Tibial nerve (tissue), 4 donors: Measurements from ENCODE around the gene DGCR2. TPM values are rescaled to one million over a fixed set of nuclear protein-coding genes. Genes with fewer than 3 reads are reported as not detected.
"Not testable (repeated sequence)": the region's sequence is repeated elsewhere in the genome, so short reads cannot be mapped to it uniquely, and the experiment has no call there.

Experiments
- DNase-seq, 2 donors: peaks; one replicate each; pipeline ENCODE4 v3.0.0-alpha.2; 2019; ENCODE audit warnings: low spot score in 2 of 2
- H3K27ac ChIP-seq, 4 donors: fragments of 200-600 bp; sonication (generic) in 3 of 4; one replicate each; pipeline ENCODE4 v1.5.1; 2017 to 2019; ENCODE audit warnings: mild to moderate bottlenecking in 1 of 4
- H3K27me3 ChIP-seq, 2 donors: fragments of 200-600 bp; sonication (generic) in 1 of 2; one replicate each; pipeline versions ENCODE4 v1.5.1 to v1.6.0; 2017 to 2019
- H3K36me3 ChIP-seq, 3 donors: fragments of 200-600 bp; sonication (generic); one replicate each; pipeline ENCODE4 v1.5.1; 2018 to 2019
- H3K4me1 ChIP-seq, 4 donors: fragments of 200-600 bp; sonication (generic) in 3 of 4; one replicate each; pipeline ENCODE4 v1.5.1; 2017 to 2019
- H3K4me3 ChIP-seq, 4 donors: fragments of 200-600 bp; sonication (generic) in 3 of 4; one replicate each; pipeline ENCODE4 v1.5.1; 2017 to 2019; ENCODE audit warnings: mild to moderate bottlenecking in 1 of 4, moderate library complexity in 1 of 4
- H3K9me3 ChIP-seq, 4 donors: fragments of 200-600 bp; sonication (generic) in 3 of 4; one replicate each; pipeline ENCODE4 v1.5.1; 2017 to 2019
- CTCF ChIP-seq, 5 experiments: fragments of 200-600 bp in 3 of 5; fragments of 450-650 bp in 2 of 5; sonication (generic) in 3 of 5; IDR thresholded peaks; one replicate each; pipeline ENCODE4 v1.5.1; 2016 to 2019; ENCODE audit warnings: antibody characterized with exemption in 5 of 5, mild to moderate bottlenecking in 3 of 5, moderate library complexity in 2 of 5
- EP300 ChIP-seq, 2 donors: sonication (generic); formaldehyde crosslinking; IDR thresholded peaks; one replicate each; pipeline ENCODE4 v1.6.1; 2017; ENCODE audit warnings: antibody characterized with exemption in 2 of 2, mild to moderate bottlenecking in 1 of 2
- POLR2A ChIP-seq, 2 donors: fragments of 450-650 bp; IDR thresholded peaks; one replicate each; pipeline ENCODE4 v1.6.1; 2017; ENCODE audit warnings: antibody characterized with exemption in 2 of 2, mild to moderate bottlenecking in 2 of 2, moderate library complexity in 2 of 2
- WGBS, 2 donors: methylation state at CpG; one replicate each; pipeline ENCODE4 v1.1.5; 2018; 5-methylcytosine and 5-hydroxymethylcytosine counted together
- total RNA-seq, 4 donors: library from RNA; depleted of rRNA; stranded (reverse); fragments of >200 nt; gene quantifications; one replicate each; pipeline ENCODE4 v1.1.0, GENCODE V29; 2016

The DGCR2 gene
- total RNA-seq, 4 donors from 2014 or later, result 57.6 to 68.0 (median 58.9) TPM

GRCh38 chr22:19019679-19020032 is 102.6 kb downstream of the DGCR2 start:
- no peaks in the 10 kb centered on the region for H3K36me3 ChIP-seq
- 58 to 60% methylated on average over 5 to 7 of the region's 7 CpGs for WGBS, 2 donors

GRCh38 chr22:19019029-19019678 is 103.1 kb downstream of the DGCR2 start:
- no peaks in the 10 kb centered on the region for H3K36me3 ChIP-seq
- H3K27ac ChIP-seq, result no peak overlapping the region
- H3K4me3 ChIP-seq, result no peak overlapping the region
- WGBS, 2 donors, result 88 to 94% methylated on average over 18 to 19 of the region's 19 CpGs
- H3K4me1 ChIP-seq, result no peaks in the 10 kb centered on the region
- H3K27me3 ChIP-seq, result peaks cover 0 to 8% of the 10 kb centered on the region in 2 donors
- DNase-seq, result no peak
- H3K9me3 ChIP-seq, result no peaks in the 10 kb centered on the region
- TF ChIP-seq POLR2A (IDR thresholded peaks at IDR 0.05) (no peak), EP300 (IDR thresholded peaks at IDR 0.05) (no peak), CTCF (IDR thresholded peaks at IDR 0.05) (no peak)

More at GRCh38 chr22:19019679-19020032, 102.6 kb downstream of the DGCR2 start:
- H3K4me1 ChIP-seq, result no peaks in the 10 kb centered on the region
- DNase-seq, result no peak
- no peaks in the 10 kb centered on the region for H3K9me3 ChIP-seq
- peaks cover 0 to 8% of the 10 kb centered on the region in 2 donors for H3K27me3 ChIP-seq
- no peak overlapping the region for H3K27ac ChIP-seq
- H3K4me3 ChIP-seq, result no peak overlapping the region
- no peak for TF ChIP-seq EP300 (IDR thresholded peaks at IDR 0.05)
- no peak for TF ChIP-seq CTCF (IDR thresholded peaks at IDR 0.05)
- TF ChIP-seq POLR2A (IDR thresholded peaks at IDR 0.05), result no peak

DNA sequence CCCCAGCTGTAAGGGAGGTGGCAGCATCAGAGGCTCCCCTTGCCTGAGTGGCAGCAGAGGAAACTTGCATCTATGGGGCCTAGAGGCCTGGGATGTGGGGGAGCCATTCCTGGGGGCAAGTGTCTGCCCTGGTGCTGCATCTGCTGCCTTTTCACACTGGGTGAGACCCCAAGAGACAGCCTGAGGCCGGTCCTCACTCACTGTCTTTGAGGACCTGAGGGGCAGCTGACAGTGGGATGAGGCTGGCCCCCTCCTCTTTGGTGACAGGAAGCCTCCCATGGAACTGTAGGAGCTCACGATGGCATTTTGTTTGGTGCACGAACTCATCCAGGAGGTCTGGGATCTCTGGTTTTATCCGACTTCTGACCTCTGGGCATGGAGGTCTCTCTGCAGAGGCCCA is 104.0 kb downstream of the DGCR2 start:
- 79 to 82% methylated on average over 3 to 4 of the region's 4 CpGs for WGBS, 2 donors
- no peak for TF ChIP-seq POLR2A (IDR thresholded peaks at IDR 0.05)
- no peak for TF ChIP-seq EP300 (IDR thresholded peaks at IDR 0.05)
- no peak for TF ChIP-seq CTCF (IDR thresholded peaks at IDR 0.05)
- no peaks in the 10 kb centered on the region for H3K36me3 ChIP-seq
- H3K9me3 ChIP-seq, result no peaks in the 10 kb centered on the region
- H3K27me3 ChIP-seq, result peaks cover 0 to 8% of the 10 kb centered on the region in 2 donors
- H3K27ac ChIP-seq, result no peak overlapping the region
- H3K4me1 ChIP-seq, result no peaks in the 10 kb centered on the region
- no peak for DNase-seq
- no peak overlapping the region for H3K4me3 ChIP-seq

- WGBS, 2 donors, result 84 to 85% methylated on average over 15 of the region's 15 CpGs
- no peak overlapping the region for H3K4me3 ChIP-seq
- TF ChIP-seq POLR2A (IDR thresholded peaks at IDR 0.05), result no peak
- no peaks in the 10 kb centered on the region for H3K9me3 ChIP-seq
- DNase-seq, result no peak
- no peaks in the 10 kb centered on the region for H3K4me1 ChIP-seq
- no peaks in the 10 kb centered on the region for H3K36me3 ChIP-seq
- no peaks in the 10 kb centered on the region for H3K27me3 ChIP-seq
- H3K27ac ChIP-seq, result no peak overlapping the region
Measured at GRCh38 chr22:19016081-19016766, 106.0 kb downstream of the DGCR2 start.

- H3K27me3 ChIP-seq, result no peaks in the 10 kb centered on the region
- H3K36me3 ChIP-seq, result no peaks in the 10 kb centered on the region
- H3K9me3 ChIP-seq, result no peaks in the 10 kb centered on the region
- no peak for TF ChIP-seq CTCF (IDR thresholded peaks at IDR 0.05)
- TF ChIP-seq EP300 (IDR thresholded peaks at IDR 0.05), result no peak
- TF ChIP-seq POLR2A (IDR thresholded peaks at IDR 0.05), result no peak
- no peak for DNase-seq
- H3K4me1 ChIP-seq, result no peaks in the 10 kb centered on the region
- 79 to 85% methylated on average over 4 of the region's 4 CpGs for WGBS, 2 donors
- H3K4me3 ChIP-seq, result no peak overlapping the region
- no peak overlapping the region for H3K27ac ChIP-seq
Measured at GRCh38 chr22:19014886-19015285, 107.3 kb downstream of the DGCR2 start.

DNA sequence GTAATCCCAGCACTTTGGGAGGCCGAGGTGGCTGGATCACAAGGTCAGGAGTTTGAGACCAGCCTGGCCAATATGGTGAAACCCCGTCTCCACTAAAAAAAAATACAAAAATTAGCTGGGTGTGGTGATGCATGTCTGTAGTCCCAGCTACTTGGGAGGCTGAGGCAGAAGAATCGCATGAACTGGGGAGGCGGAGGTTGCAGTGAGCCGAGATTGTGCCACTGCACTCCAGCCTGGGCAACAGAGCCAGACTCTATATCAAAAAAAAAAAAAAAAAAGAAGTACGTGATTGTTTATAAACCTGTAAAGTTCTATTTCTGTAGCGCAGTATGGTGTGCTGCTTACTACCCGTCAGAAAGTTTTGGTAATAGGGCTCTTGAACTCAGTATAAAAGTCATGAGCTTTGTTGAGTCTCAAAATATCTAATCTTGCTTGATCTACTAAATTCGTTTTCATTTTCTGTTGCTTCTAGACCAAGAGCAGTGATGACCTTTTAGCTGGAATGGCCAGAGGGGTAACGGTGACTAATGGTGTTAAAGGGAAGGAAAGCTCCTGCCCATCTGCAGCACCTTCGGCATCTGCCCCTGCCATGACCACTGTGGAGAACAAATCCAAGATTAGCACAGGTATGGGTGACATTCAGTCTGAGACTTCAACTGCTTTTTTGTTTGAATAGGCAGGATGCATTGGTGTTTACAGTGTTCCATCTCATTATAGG is 108.2 kb downstream of the DGCR2 start:
- 84 to 86% methylated on average over 11 of the region's 11 CpGs for WGBS, 2 donors
- not testable (repeated sequence) for H3K27me3 ChIP-seq, H3K36me3 ChIP-seq, H3K4me3 ChIP-seq, H3K27ac ChIP-seq, H3K9me3 ChIP-seq, DNase-seq, H3K4me1 ChIP-seq

- not testable (repeated sequence) for H3K27ac ChIP-seq, H3K4me1 ChIP-seq, H3K9me3 ChIP-seq, H3K27me3 ChIP-seq, DNase-seq, H3K4me3 ChIP-seq, H3K36me3 ChIP-seq
- WGBS, 2 donors, result 95 to 96% methylated on average over 7 of the region's 7 CpGs
Measured at GRCh38 chr22:19013411-19013810, 108.8 kb downstream of the DGCR2 start.
